Prostate gland (tissue), 2 donors: ENCODE results near the gene LRFN4. TPM values are rescaled to one million over a fixed set of nuclear protein-coding genes. Genes with fewer than 3 reads are reported as not detected.

Source experiments
- DNase-seq: peaks from one replicate; pipeline ENCODE4 v3.0.0-alpha.2; 2019; ENCODE audit warnings: low spot score
- H3K27ac ChIP-seq, 2 donors: fragments of 200-600 bp; sonication (generic); 2 replicates each; pipeline ENCODE4 v1.5.1; 2017 to 2019
- H3K27me3 ChIP-seq: fragments of 200-600 bp; sonication (generic); replicated peaks from 2 replicates; pipeline ENCODE4 v1.5.1; 2019; ENCODE audit not compliant: insufficient read depth
- H3K36me3 ChIP-seq, 2 donors: fragments of 200-600 bp; sonication (generic); 1 replicate in 1 of 2; 2 replicates in 1 of 2; pipeline versions ENCODE4 v1.5.1 to v1.8.1; 2017 to 2019
- H3K4me1 ChIP-seq: fragments of 200-600 bp; sonication (generic); replicated peaks from 2 replicates; pipeline ENCODE4 v1.5.1; 2019
- H3K4me3 ChIP-seq, 2 donors: fragments of 200-600 bp; sonication (generic); 2 replicates each; pipeline ENCODE4 v1.5.1; 2017 to 2019
- H3K9me3 ChIP-seq: fragments of 200-600 bp; sonication (generic); 2 replicates; pipeline ENCODE4 v1.5.1; 2017
- POLR2A ChIP-seq: fragments of 450-650 bp; IDR thresholded peaks from one replicate; pipeline ENCODE4 v1.6.1; 2016; ENCODE audit warnings: antibody characterized with exemption, mild to moderate bottlenecking
- POLR2AphosphoS5 ChIP-seq: sonication (generic); formaldehyde crosslinking; IDR thresholded peaks from one replicate; pipeline ENCODE4 v1.6.1; 2017; ENCODE audit warnings: antibody characterized with exemption
- WGBS: methylation state at CpG from one replicate; pipeline ENCODE4 v1.1.5; 2018; 5-methylcytosine and 5-hydroxymethylcytosine counted together
- intact Hi-C: fragments of 100-400 bp; cut with DNase I; formaldehyde crosslinking; loops from one replicate; pipeline ENCODE4 v1.14.2; 2022
- total RNA-seq, 2 donors: library from RNA; depleted of rRNA; stranded (reverse); fragments of >200 nt; gene quantifications; one replicate each; pipeline ENCODE4 v1.1.0, GENCODE V29; 2016
- TF ChIP-seq, protein P1 (sequence below), 4 experiments: fragments of 200-600 bp in 2 of 4; fragments of 450-650 bp in 2 of 4; sonication (generic) in 2 of 4; IDR thresholded peaks; 1 replicate in 3 of 4; 2 replicates in 1 of 4; pipeline ENCODE4 v1.5.1; 2016 to 2019; ENCODE audit warnings: antibody characterized with exemption in 4 of 4, mild to moderate bottlenecking in 2 of 4, moderate library complexity in 2 of 4

Gene LRFN4
- total RNA-seq, 2 donors from 2014 or later, result 6.6 to 17.3 TPM

DNA sequence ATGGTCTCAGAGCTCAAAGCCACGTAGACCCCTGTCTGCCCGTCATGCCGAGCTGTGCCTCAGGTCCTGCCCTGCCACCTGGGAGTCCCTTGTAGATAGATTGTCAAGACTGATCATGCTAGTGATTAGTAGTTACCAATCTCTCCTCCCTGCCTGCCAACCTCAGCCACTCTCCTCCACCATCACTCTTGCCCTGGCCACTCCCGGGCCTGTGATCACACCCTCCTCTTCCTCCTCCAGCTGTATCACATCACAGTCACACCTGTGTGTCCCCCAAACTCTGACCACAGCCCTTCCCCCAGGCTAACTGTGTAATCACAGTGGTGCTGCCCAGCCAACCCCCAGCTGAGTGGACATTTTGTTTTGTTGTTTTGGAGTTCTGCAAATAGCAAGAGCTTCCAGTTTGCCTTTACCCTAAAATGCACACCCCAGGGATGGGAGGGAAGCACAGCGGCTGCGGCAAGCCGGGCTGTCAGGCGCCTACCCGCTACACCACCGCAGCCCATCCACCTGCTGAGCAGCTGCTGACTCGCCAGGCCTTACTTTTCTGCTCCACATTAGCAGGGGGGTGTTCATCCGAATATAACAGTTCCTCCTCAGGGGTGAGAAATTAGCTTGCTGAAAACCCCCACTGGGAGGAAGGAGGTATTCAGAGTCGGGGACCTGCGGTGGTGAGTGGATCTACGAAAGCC lies 45.8 kb downstream of the LRFN4 start:
- WGBS, result 86% methylated on average over 15 of the region's 15 CpGs
- Histone ChIP-seq H3K36me3 (no peaks in the 10 kb centered on the region), H3K9me3 (no peaks in the 10 kb centered on the region), H3K27ac (no peak overlapping the region), H3K27me3 (no peaks in the 10 kb centered on the region), H3K4me3 (no peak overlapping the region), H3K4me1 (peaks cover 10% of the 10 kb centered on the region)
- intact Hi-C loops, result no loop called here
- TF ChIP-seq POLR2AphosphoS5, result no peak
- no peak for TF ChIP-seq POLR2A
- TF ChIP-seq, protein P1, sequence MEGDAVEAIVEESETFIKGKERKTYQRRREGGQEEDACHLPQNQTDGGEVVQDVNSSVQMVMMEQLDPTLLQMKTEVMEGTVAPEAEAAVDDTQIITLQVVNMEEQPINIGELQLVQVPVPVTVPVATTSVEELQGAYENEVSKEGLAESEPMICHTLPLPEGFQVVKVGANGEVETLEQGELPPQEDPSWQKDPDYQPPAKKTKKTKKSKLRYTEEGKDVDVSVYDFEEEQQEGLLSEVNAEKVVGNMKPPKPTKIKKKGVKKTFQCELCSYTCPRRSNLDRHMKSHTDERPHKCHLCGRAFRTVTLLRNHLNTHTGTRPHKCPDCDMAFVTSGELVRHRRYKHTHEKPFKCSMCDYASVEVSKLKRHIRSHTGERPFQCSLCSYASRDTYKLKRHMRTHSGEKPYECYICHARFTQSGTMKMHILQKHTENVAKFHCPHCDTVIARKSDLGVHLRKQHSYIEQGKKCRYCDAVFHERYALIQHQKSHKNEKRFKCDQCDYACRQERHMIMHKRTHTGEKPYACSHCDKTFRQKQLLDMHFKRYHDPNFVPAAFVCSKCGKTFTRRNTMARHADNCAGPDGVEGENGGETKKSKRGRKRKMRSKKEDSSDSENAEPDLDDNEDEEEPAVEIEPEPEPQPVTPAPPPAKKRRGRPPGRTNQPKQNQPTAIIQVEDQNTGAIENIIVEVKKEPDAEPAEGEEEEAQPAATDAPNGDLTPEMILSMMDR (IDR thresholded peaks at IDR 0.05), result no peak
- DNase-seq, result no peak

DNA sequence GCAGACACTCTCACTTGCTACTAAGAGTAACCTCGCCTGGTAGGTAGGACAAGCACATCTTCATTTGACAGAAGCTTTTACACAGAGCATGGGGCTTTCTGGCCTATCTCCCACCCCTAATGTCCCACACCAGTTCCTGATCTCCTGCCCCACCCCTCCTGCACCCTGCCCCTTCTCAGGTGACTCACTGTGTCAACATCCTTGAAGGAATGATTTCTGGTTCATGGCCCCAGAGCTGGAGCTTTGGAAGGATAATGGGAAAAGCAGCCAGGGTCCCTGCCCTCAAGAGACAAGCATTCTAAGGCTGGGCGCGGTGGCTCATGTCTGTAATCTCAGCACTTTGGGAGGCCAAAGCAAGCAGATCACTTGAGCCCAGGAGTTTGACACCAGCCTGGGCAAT lies 47.2 kb downstream of the LRFN4 start:
- TF ChIP-seq POLR2AphosphoS5 (no peak), POLR2A (no peak)
- TF ChIP-seq, protein P1 (IDR thresholded peaks at IDR 0.05), result no peak
- no peaks in the 10 kb centered on the region for H3K9me3 ChIP-seq
- no peak overlapping the region for H3K27ac ChIP-seq
- H3K36me3 ChIP-seq, result no peaks in the 10 kb centered on the region
- H3K4me1 ChIP-seq, result peaks cover 10% of the 10 kb centered on the region
- WGBS, result 92% methylated on average over 3 of the region's 3 CpGs
- no peak for DNase-seq
- H3K27me3 ChIP-seq, result no peaks in the 10 kb centered on the region
- H3K4me3 ChIP-seq, result no peak overlapping the region
- intact Hi-C loops, result no loop called here

DNA sequence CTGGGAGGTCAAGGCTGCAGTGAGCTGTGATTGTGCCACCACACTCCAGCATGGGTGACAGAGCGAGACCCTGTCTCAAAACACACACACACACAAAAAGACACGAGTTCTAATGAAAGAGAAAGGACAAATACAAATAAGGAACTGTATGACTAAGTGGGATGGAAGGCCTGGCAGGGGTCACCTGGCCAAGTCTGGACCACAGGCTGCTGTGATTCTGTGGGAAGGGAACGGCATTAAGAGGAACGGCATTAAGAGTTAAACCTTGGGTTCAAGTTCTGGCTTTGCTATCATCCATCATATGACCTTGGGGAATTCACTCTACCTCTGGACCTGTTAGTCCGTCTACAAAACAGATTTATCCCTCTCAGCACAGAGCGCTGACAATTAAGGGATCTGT lies 47.7 kb downstream of the LRFN4 start:
- DNase-seq, result no peak
- no peaks in the 10 kb centered on the region for H3K27me3 ChIP-seq
- peaks cover 10% of the 10 kb centered on the region for H3K4me1 ChIP-seq
- H3K27ac ChIP-seq, result no peak overlapping the region
- no peak overlapping the region for H3K4me3 ChIP-seq
- intact Hi-C loops, result no loop called here
- H3K9me3 ChIP-seq, result no peaks in the 10 kb centered on the region
- no peaks in the 10 kb centered on the region for H3K36me3 ChIP-seq
- TF ChIP-seq POLR2A (no peak), POLR2AphosphoS5 (no peak)
- TF ChIP-seq, protein P1 (IDR thresholded peaks at IDR 0.05), result no peak
- WGBS, result 88% methylated on average over 6 of the region's 6 CpGs

DNA sequence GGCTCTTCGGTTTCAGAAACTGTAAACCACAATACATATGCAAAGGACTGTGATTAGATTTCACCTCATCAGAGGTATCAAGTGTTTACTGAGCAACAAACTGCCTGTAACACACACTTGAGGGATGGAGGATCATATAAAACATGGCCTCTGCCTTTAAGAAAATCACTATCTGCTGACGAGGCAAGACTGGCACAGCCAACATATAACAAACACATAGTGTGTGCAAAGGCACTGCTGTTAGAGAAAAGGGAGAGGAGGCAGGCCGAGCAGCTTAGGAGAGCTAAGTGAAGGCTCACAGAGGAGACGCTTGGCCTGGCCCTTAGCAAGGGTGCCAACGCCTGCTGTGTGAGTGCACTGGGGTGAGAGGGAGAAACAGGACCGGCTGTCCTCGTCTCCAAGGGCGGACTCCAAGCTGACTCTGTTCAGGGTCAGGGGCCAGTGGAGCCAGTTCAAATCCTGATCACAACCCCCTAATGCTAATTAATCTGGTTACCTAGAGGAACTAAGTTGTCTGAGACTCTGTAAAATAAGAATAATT lies 48.2 kb downstream of the LRFN4 start:
- WGBS, result 85% methylated on average over 8 of the region's 8 CpGs
- Histone ChIP-seq H3K36me3 (no peaks in the 10 kb centered on the region), H3K9me3 (no peaks in the 10 kb centered on the region), H3K4me1 (peaks cover 10% of the 10 kb centered on the region), H3K4me3 (no peak overlapping the region), H3K27ac (no peak overlapping the region), H3K27me3 (no peaks in the 10 kb centered on the region)
- intact Hi-C loops, result no loop called here
- no peak for DNase-seq
- TF ChIP-seq, protein P1 (IDR thresholded peaks at IDR 0.05), result no peak
- TF ChIP-seq POLR2AphosphoS5, result no peak
- TF ChIP-seq POLR2A, result no peak

DNA sequence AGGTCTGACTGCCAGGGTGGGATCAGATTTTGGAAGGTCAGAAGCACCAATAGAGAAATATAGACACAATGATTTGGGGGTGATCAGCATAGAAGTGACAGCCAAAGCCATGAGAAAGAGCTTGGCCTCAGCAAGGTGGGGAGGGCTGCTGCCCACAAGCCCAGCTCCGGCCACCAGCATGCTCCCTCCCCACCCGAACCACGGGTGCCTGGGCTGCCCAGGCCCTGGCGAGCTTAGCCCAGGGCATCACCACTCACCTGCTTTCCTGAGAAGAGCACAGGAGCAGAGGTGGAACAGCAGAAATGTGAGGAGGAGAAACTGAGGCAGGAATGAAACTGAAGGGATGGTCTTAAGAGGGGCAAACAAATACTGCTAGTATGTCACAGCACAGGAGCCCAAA lies 48.8 kb downstream of the LRFN4 start:
- TF ChIP-seq, protein P1 (IDR thresholded peaks at IDR 0.05), result no peak
- TF ChIP-seq POLR2A (no peak), POLR2AphosphoS5 (no peak)

More for the DNA sequence above, 48.8 kb downstream of the LRFN4 start:
- H3K27me3 ChIP-seq, result no peaks in the 10 kb centered on the region
- no peaks in the 10 kb centered on the region for H3K9me3 ChIP-seq
- H3K36me3 ChIP-seq, result no peaks in the 10 kb centered on the region
- H3K4me3 ChIP-seq, result no peak overlapping the region
- intact Hi-C loops, result no loop called here
- H3K27ac ChIP-seq, result no peak overlapping the region
- DNase-seq, result no peak
- 79% methylated on average over 4 of the region's 4 CpGs for WGBS
- H3K4me1 ChIP-seq, result peaks cover 10% of the 10 kb centered on the region
